PFSK-1 (cell line): ENCODE results near the gene CD244.

ENCODE experiments used
- FOXP2 ChIP-seq: optimal IDR thresholded peaks from 2 replicates; pipeline ENCODE3; 2011; ENCODE audit warnings: borderline replicate concordance, control low read depth, inconsistent platforms; ENCODE audit not compliant: insufficient read depth; ENCODE audit errors: extremely low read length, extremely low read depth
- POLR2AphosphoS5 ChIP-seq: IDR thresholded peaks from 2 replicates; pipeline ENCODE4 v1.6.1; 2012; ENCODE audit warnings: low read depth, mild to moderate bottlenecking, control low read depth, low read length, moderate library complexity
- SIN3A ChIP-seq: IDR thresholded peaks from 2 replicates; pipeline ENCODE4 v1.6.1; 2012; ENCODE audit warnings: mild to moderate bottlenecking, low read length, moderate library complexity, borderline replicate concordance; ENCODE audit not compliant: insufficient read depth
- TAF1 ChIP-seq: IDR thresholded peaks from 2 replicates; pipeline ENCODE4 v1.6.1; 2012; ENCODE audit warnings: low read length, control low read depth, borderline replicate concordance; ENCODE audit not compliant: insufficient read depth
- TF ChIP-seq, protein P1 (sequence below), 2 experiments: IDR thresholded peaks; 2 replicates each; pipeline versions ENCODE4 v1.6.1 to v1.8.0; 2011 to 2012; ENCODE audit warnings: low read depth in 2 of 2, low read length in 2 of 2, control low read depth in 1 of 2, inconsistent platforms in 1 of 2, mild to moderate bottlenecking in 1 of 2, moderate library complexity in 1 of 2; ENCODE audit not compliant: insufficient read depth in 1 of 2

The CD244 gene

GRCh38 chr1:160850993-160851392 is 11.7 kb downstream of the CD244 start:
- TF ChIP-seq SIN3A: no peak
- TF ChIP-seq FOXP2: no peak
- no peak for TF ChIP-seq TAF1
- no peak for TF ChIP-seq POLR2AphosphoS5
- TF ChIP-seq, protein P1, sequence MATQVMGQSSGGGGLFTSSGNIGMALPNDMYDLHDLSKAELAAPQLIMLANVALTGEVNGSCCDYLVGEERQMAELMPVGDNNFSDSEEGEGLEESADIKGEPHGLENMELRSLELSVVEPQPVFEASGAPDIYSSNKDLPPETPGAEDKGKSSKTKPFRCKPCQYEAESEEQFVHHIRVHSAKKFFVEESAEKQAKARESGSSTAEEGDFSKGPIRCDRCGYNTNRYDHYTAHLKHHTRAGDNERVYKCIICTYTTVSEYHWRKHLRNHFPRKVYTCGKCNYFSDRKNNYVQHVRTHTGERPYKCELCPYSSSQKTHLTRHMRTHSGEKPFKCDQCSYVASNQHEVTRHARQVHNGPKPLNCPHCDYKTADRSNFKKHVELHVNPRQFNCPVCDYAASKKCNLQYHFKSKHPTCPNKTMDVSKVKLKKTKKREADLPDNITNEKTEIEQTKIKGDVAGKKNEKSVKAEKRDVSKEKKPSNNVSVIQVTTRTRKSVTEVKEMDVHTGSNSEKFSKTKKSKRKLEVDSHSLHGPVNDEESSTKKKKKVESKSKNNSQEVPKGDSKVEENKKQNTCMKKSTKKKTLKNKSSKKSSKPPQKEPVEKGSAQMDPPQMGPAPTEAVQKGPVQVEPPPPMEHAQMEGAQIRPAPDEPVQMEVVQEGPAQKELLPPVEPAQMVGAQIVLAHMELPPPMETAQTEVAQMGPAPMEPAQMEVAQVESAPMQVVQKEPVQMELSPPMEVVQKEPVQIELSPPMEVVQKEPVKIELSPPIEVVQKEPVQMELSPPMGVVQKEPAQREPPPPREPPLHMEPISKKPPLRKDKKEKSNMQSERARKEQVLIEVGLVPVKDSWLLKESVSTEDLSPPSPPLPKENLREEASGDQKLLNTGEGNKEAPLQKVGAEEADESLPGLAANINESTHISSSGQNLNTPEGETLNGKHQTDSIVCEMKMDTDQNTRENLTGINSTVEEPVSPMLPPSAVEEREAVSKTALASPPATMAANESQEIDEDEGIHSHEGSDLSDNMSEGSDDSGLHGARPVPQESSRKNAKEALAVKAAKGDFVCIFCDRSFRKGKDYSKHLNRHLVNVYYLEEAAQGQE (IDR thresholded peaks at IDR 0.05; ENCODE audit: insufficient read depth in 1 of 2, low read depth in 2 of 2, low read length in 2 of 2): no peak

GRCh38 chr1:160850541-160850940 is 12.1 kb downstream of the CD244 start:
- no peak for TF ChIP-seq FOXP2

DNA sequence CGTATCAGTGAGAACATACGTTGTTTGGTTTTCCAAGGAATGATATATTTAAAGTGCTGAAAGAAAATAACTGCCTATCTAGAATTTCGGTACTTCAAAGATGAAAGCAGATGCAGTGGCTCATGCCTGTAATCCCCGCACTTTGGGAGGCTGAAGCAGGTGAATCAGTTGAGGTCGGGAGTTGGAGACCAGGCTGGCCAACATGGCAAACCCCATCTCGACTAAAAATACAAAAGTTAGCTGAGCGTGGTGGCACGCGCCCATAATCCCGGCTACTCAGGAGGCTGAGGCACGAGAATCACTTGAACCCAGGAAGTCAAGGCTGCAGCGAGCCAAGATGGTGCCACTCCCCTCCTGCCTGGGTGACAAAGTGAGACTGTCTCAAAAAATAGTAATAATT is 16.4 kb downstream of the CD244 start:
- TF ChIP-seq, protein P1 (IDR thresholded peaks at IDR 0.05; ENCODE audit: insufficient read depth in 1 of 2, low read depth in 2 of 2, low read length in 2 of 2): no peak
- TF ChIP-seq FOXP2 (no peak), TAF1 (no peak), SIN3A (no peak), POLR2AphosphoS5 (no peak)

GRCh38 chr1:160844447-160845232 is 18.0 kb downstream of the CD244 start:
- TF ChIP-seq, protein P1 (IDR thresholded peaks at IDR 0.05; ENCODE audit: insufficient read depth in 1 of 2, low read depth in 2 of 2, low read length in 2 of 2): no peak
- no peak for TF ChIP-seq SIN3A
- TF ChIP-seq POLR2AphosphoS5: no peak
- TF ChIP-seq TAF1: no peak
- no peak for TF ChIP-seq FOXP2

DNA sequence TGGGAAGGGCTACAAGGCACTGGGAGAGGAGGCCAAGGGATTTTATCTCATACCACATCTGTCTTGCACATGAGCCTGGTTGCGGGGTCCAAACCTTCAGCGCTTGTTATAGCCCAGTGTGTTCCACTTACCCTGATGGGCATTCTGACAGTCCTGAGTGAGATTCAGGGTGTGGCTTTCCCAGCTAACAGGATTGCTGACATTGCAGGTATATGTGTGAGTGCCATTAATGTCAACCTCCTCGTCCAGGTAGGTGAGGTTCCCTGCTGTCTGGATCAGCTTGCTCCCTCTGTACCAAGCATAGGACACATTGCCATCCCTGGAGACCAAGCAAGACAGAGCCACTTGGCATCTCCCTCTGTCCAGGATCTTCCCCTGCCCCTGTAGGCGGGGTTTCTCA is 21.6 kb downstream of the CD244 start:
- TF ChIP-seq TAF1 (no peak), SIN3A (no peak), POLR2AphosphoS5 (no peak), FOXP2 (no peak)
- TF ChIP-seq, protein P1 (IDR thresholded peaks at IDR 0.05; ENCODE audit: insufficient read depth in 1 of 2, low read depth in 2 of 2, low read length in 2 of 2): no peak
